OCI-LY3 (cell line): ENCODE data around the gene SART3.

Experiments
- H2AFZ ChIP-seq: fragments of 200-600, 300-600 bp; shearing (Covaris generic); 2 replicates; pipeline ENCODE4 v1.6.0; 2014; ENCODE audit warnings: antibody characterized with exemption, low read depth, low read length
- H3K27ac ChIP-seq: fragments of 200-600, 300-600 bp; sonication (generic); 2 replicates; pipeline ENCODE4 v1.5.1; 2014; ENCODE audit warnings: mild to moderate bottlenecking, low read length, moderate library complexity, mixed read lengths
- H3K27me3 ChIP-seq: fragments of 200-600, 300-600 bp; sonication (generic); 2 replicates; pipeline ENCODE4 v1.6.1; 2014; ENCODE audit warnings: low read depth, low read length, mixed read lengths
- H3K36me3 ChIP-seq: fragments of 200-600, 300-600 bp; sonication (generic); replicated peaks from 2 replicates; pipeline ENCODE3; 2014; ENCODE audit warnings: low read depth, low read length, mixed read lengths
- H3K4me1 ChIP-seq: fragments of 300-600, 200-600 bp; sonication (generic); 2 replicates; pipeline ENCODE4 v1.6.1; 2014; ENCODE audit warnings: low read length, mixed read lengths
- H3K4me2 ChIP-seq: fragments of 200-600, 300-600 bp; sonication (generic); 2 replicates; pipeline ENCODE4 v1.6.1; 2014; ENCODE audit warnings: low read length, mixed read lengths
- H3K4me3 ChIP-seq: fragments of 300-600, 200-600 bp; sonication (generic); 2 replicates; pipeline ENCODE4 v1.5.1; 2014; ENCODE audit warnings: antibody characterized with exemption, mild to moderate bottlenecking, low read length, moderate library complexity
- H3K79me2 ChIP-seq: fragments of 300-600, 200-600 bp; shearing (Covaris generic); 2 replicates; pipeline ENCODE4 v1.6.1; 2014; ENCODE audit warnings: mild to moderate bottlenecking, low read length, mixed read lengths
- H3K9ac ChIP-seq: fragments of 300-600, 200-600 bp; shearing (Covaris generic); 2 replicates; pipeline ENCODE4 v1.6.0; 2014; ENCODE audit warnings: mild to moderate bottlenecking, low read length, moderate library complexity
- H3K9me3 ChIP-seq: fragments of 200-600, 300-600 bp; shearing (Covaris generic); 2 replicates; pipeline ENCODE4 v1.6.1; 2014; ENCODE audit warnings: low read length, mixed read lengths; ENCODE audit not compliant: insufficient read depth
- H4K20me1 ChIP-seq: fragments of 200-600, 300-600 bp; sonication (generic); 2 replicates; pipeline ENCODE4 v1.6.1; 2016; ENCODE audit warnings: low read length, mixed read lengths; ENCODE audit not compliant: insufficient read depth
- EZH2phosphoT487 ChIP-seq: fragments of 200-600 bp; shearing (Covaris generic); IDR thresholded peaks from 2 replicates; pipeline ENCODE4 v1.6.1; 2018; ENCODE audit warnings: antibody characterized with exemption, mixed run types, low read depth
- TF ChIP-seq, protein P1 (sequence below): fragments of 200-600, 300-600 bp; sonication (generic); IDR thresholded peaks from 2 replicates; pipeline ENCODE4 v1.5.1; 2014; ENCODE audit warnings: antibody characterized with exemption, low read length, low read depth

Gene SART3

DNA sequence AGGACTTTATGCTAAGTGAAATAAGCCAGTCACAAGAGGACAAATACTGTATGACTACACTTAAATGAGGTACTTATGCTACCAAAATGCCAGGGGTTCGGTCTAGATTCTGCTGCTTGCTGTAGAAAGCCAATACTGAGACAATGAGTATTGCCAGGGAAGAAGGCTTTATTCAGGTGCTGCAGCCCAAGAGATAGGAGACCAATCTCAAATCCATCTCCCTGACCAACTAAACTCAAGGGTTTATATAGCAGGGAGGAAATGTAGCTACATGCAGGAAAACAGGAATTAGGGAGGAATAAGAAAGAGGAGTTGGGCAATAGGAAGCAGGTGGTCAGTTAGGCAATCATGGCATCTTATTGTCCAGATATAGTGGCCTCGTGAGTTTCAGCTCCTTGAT, 58.1 kb downstream of the SART3 start:
- no peaks in the 10 kb centered on the region for H3K79me2 ChIP-seq
- no peak overlapping the region for H3K4me2 ChIP-seq
- H3K36me3 ChIP-seq: no peaks in the 10 kb centered on the region
- H3K27ac ChIP-seq: no peak overlapping the region
- no peak for TF ChIP-seq EZH2phosphoT487
- TF ChIP-seq, protein P1, sequence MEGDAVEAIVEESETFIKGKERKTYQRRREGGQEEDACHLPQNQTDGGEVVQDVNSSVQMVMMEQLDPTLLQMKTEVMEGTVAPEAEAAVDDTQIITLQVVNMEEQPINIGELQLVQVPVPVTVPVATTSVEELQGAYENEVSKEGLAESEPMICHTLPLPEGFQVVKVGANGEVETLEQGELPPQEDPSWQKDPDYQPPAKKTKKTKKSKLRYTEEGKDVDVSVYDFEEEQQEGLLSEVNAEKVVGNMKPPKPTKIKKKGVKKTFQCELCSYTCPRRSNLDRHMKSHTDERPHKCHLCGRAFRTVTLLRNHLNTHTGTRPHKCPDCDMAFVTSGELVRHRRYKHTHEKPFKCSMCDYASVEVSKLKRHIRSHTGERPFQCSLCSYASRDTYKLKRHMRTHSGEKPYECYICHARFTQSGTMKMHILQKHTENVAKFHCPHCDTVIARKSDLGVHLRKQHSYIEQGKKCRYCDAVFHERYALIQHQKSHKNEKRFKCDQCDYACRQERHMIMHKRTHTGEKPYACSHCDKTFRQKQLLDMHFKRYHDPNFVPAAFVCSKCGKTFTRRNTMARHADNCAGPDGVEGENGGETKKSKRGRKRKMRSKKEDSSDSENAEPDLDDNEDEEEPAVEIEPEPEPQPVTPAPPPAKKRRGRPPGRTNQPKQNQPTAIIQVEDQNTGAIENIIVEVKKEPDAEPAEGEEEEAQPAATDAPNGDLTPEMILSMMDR: no peak
- H3K4me1 ChIP-seq: peaks cover 2% of the 10 kb centered on the region; the same call in 1 of the 2 replicates
- H3K27me3 ChIP-seq: peaks cover 3% of the 10 kb centered on the region; the same call in 1 of the 2 replicates
- H3K4me3 ChIP-seq: no peak overlapping the region
- no peaks in the 10 kb centered on the region for H4K20me1 ChIP-seq
- peaks cover 14% of the 10 kb centered on the region for H3K9me3 ChIP-seq
- no peak overlapping the region for H3K9ac ChIP-seq
- no peak overlapping the region for H2AFZ ChIP-seq

DNA sequence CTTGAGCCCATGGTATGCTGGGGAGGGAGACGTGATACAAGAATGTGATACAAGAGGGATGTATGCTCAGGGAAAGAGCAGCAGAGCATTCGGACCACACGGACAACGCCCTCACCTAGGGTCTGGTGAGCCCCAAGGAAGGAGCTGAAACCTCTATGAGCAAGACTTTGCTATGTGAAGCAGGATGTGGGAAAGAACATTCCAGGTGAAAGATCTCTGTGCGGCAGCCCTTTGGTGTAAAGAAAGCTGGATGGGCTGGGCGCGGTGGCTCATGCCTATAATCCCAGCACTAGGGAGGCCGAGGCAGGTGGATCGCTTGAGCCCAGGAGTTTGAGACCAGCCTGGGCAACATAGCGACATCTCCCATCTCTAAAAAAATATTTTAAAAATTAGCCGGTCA, 62.8 kb downstream of the SART3 start:
- no peak overlapping the region for H2AFZ ChIP-seq

DNA sequence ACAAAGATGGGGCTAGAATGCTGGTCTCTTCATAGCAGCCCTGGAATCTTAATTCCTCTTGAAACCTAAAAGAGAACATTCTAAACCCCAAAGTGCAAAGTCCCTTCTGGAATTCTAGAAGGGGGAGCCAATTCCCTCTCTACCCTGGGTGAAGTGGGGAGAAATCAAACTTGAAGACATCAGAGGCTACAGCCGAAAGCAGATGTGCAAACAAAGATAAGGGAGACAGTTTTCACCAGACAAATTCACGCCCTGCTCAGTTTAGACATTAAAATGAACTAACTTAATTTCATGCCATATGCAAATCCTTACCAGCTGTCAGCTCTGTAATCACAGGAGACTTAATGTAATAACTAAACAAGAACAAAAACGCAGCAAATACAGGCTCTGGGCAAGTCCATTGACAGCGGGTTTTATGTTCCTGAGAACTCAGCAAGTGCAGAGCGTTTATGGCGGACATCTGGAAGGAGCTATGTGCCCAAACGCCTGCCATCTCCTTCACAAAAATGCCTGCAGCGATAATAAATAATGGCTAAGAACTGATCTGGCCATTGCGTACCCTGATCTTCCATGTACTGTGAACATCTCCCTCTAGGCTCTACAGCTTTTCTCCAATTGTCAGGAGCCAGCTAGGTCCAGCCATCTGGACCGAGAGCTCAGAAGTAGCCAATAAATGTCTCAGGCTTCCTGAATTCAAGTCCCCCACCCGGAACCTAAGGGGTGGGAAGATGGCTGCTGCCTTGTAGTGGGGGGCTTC, 65.0 kb downstream of the SART3 start:
- H3K9me3 ChIP-seq: no peaks in the 10 kb centered on the region
- H3K4me1 ChIP-seq: peaks cover 8% of the 10 kb centered on the region; the same call in 1 of the 2 replicates
- H3K27me3 ChIP-seq: peaks cover 38% of the 10 kb centered on the region
- H3K36me3 ChIP-seq: no peaks in the 10 kb centered on the region
- TF ChIP-seq, protein P1: no peak
- no peak for TF ChIP-seq EZH2phosphoT487
- no peaks in the 10 kb centered on the region for H3K79me2 ChIP-seq
- no peak overlapping the region for H3K4me2 ChIP-seq
- H2AFZ ChIP-seq: no peak overlapping the region
- H4K20me1 ChIP-seq: no peaks in the 10 kb centered on the region
- no peak overlapping the region for H3K27ac ChIP-seq
- no peak overlapping the region for H3K4me3 ChIP-seq
- H3K9ac ChIP-seq: no peak overlapping the region

More for the DNA sequence above, 62.8 kb downstream of the SART3 start:
- H4K20me1 ChIP-seq: no peaks in the 10 kb centered on the region
- no peaks in the 10 kb centered on the region for H3K79me2 ChIP-seq
- no peak overlapping the region for H3K9ac ChIP-seq
- H3K36me3 ChIP-seq: no peaks in the 10 kb centered on the region
- peaks cover 8% of the 10 kb centered on the region; the same call in 1 of the 2 replicates for H3K4me1 ChIP-seq
- H3K4me2 ChIP-seq: no peak overlapping the region
- H3K27me3 ChIP-seq: peaks cover 25% of the 10 kb centered on the region
- TF ChIP-seq EZH2phosphoT487: no peak
- TF ChIP-seq, protein P1: no peak
- H3K4me3 ChIP-seq: no peak overlapping the region
- H3K9me3 ChIP-seq: peaks cover 5% of the 10 kb centered on the region
- no peak overlapping the region for H3K27ac ChIP-seq

DNA sequence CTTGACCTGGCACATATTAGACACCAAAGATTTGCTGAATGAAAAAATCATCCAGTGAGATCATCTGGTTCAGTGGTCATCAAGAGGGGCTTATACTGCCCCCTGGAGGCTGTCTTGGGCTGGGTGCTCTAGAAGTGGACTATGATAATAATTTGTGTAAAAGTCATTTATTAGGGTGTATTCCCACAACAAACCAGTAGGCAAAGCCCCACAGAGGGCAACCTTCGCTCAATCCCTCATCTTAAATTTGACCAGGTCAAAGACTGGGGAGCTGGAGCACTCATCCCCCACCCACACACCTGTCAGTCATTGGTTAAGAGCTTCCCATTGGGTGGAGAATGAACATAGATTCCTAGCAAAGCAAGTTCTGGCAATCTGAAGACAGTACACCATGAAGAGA, 65.9 kb downstream of the SART3 start:
- Histone ChIP-seq H3K9ac (no peak overlapping the region), H3K27ac (no peak overlapping the region), H3K27me3 (peaks cover 38% of the 10 kb centered on the region), H3K9me3 (no peaks in the 10 kb centered on the region), H3K4me3 (no peak overlapping the region), H2AFZ (no peak overlapping the region), H3K36me3 (no peaks in the 10 kb centered on the region), H4K20me1 (no peaks in the 10 kb centered on the region), H3K4me1 (peaks cover 8% of the 10 kb centered on the region; the same call in 1 of the 2 replicates), H3K79me2 (no peaks in the 10 kb centered on the region), H3K4me2 (no peak overlapping the region)
- TF ChIP-seq, protein P1: peak; percentile 76
- no peak for TF ChIP-seq EZH2phosphoT487
